ENCODE results near the gene P2RY2.

Gene P2RY2

DNA sequence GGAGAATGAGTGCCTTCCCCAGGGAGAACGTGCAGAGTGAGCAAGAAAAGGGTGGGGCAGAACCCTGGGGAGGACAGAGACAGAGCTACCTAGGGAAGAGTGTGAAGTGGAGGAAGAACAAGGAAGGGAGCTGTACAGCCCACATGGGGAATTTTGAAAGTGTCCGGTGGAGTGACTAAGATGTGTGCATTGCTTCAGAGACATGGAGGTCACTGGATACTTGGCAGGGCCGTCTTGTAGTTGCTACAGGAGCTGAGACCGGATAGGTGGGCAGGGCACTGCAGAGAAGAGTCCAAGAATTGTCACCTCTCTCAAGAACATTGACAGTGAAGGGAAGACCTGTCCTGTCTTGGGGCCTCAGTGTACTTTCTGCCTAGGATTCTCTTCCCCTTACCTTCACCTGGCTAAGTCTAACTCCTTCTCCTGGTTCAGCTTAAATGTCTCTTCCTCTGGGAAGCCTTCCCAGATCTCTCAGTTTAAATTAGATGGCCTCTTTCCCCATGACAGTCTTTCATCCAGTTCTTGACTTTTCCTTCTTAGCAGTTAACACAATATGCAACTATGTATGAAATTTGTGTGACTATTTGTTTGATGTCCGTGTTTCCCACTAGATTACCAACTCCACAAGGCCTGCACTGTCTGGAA lies 44.9 kb downstream of the P2RY2 start:
- TF ChIP-seq SIN3A (IDR thresholded peaks at IDR 0.05; ENCODE audit: borderline replicate concordance, insufficient read depth, low read length) = no peak
- no peak for TF ChIP-seq POLR2AphosphoS5 (IDR thresholded peaks at IDR 0.05; ENCODE audit: low read depth, low read length)
- TF ChIP-seq FOXP2 (optimal IDR thresholded peaks at IDR 0.05; ENCODE audit: borderline replicate concordance, extremely low read depth, extremely low read length, insufficient read depth) = no peak
- no peak for TF ChIP-seq REST (IDR thresholded peaks at IDR 0.05; ENCODE audit: insufficient read depth in 1 of 2, low read depth in 2 of 2, low read length in 2 of 2)
- no peak for TF ChIP-seq TAF1 (IDR thresholded peaks at IDR 0.05; ENCODE audit: borderline replicate concordance, insufficient read depth, low read length)

GRCh38 chr11:73263640-73264039 lies 45.6 kb downstream of the P2RY2 start:
- no peak for TF ChIP-seq TAF1 (IDR thresholded peaks at IDR 0.05; ENCODE audit: borderline replicate concordance, insufficient read depth, low read length)
- no peak for TF ChIP-seq FOXP2 (optimal IDR thresholded peaks at IDR 0.05; ENCODE audit: borderline replicate concordance, extremely low read depth, extremely low read length, insufficient read depth)
- TF ChIP-seq POLR2AphosphoS5 (IDR thresholded peaks at IDR 0.05; ENCODE audit: low read depth, low read length) = no peak

DNA sequence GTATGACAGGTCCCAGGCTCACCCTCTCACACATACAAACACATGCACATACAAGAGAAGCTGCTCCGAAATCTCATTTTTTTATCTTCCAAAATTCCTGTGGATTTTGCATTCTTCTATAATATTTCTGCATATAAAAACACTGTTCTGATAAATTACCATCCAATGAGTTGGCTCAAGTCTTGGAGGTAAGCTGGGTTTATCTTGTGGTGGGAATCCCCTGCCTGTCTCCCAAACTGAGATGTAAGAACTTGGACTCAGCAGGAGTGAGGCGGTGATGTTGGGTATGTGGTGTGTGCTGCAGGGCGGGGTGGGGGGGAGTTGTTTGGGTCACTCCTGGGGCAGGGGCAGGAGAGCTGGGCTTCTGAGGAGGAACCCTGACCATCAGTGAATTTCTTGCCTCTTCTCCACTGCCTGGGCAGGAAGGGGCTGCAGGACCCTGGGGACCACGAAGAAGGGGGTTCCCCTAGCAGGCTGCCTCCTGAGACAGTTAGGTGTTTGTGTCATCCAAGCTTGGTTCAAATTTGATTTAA lies 47.3 kb downstream of the P2RY2 start:
- TF ChIP-seq FOXP2 (optimal IDR thresholded peaks at IDR 0.05; ENCODE audit: borderline replicate concordance, extremely low read depth, extremely low read length, insufficient read depth) (no peak), TAF1 (IDR thresholded peaks at IDR 0.05; ENCODE audit: borderline replicate concordance, insufficient read depth, low read length) (no peak), POLR2AphosphoS5 (IDR thresholded peaks at IDR 0.05; ENCODE audit: low read depth, low read length) (no peak), SIN3A (IDR thresholded peaks at IDR 0.05; ENCODE audit: borderline replicate concordance, insufficient read depth, low read length) (no peak), REST (IDR thresholded peaks at IDR 0.05; ENCODE audit: insufficient read depth in 1 of 2, low read depth in 2 of 2, low read length in 2 of 2) (no peak)

- TF ChIP-seq FOXP2 (optimal IDR thresholded peaks at IDR 0.05; ENCODE audit: borderline replicate concordance, extremely low read depth, extremely low read length, insufficient read depth) (no peak), SIN3A (IDR thresholded peaks at IDR 0.05; ENCODE audit: borderline replicate concordance, insufficient read depth, low read length) (no peak), TAF1 (IDR thresholded peaks at IDR 0.05; ENCODE audit: borderline replicate concordance, insufficient read depth, low read length) (no peak), POLR2AphosphoS5 (IDR thresholded peaks at IDR 0.05; ENCODE audit: low read depth, low read length) (no peak), REST (IDR thresholded peaks at IDR 0.05; ENCODE audit: insufficient read depth in 1 of 2, low read depth in 2 of 2, low read length in 2 of 2) (no peak)
Observed at GRCh38 chr11:73265853-73266645, 48.0 kb downstream of the P2RY2 start.

- TF ChIP-seq SIN3A (IDR thresholded peaks at IDR 0.05; ENCODE audit: borderline replicate concordance, insufficient read depth, low read length) (no peak), TAF1 (IDR thresholded peaks at IDR 0.05; ENCODE audit: borderline replicate concordance, insufficient read depth, low read length) (no peak), POLR2AphosphoS5 (IDR thresholded peaks at IDR 0.05; ENCODE audit: low read depth, low read length) (no peak), FOXP2 (optimal IDR thresholded peaks at IDR 0.05; ENCODE audit: borderline replicate concordance, extremely low read depth, extremely low read length, insufficient read depth) (no peak), REST (IDR thresholded peaks at IDR 0.05; ENCODE audit: insufficient read depth in 1 of 2, low read depth in 2 of 2, low read length in 2 of 2) (no peak)
Observed at GRCh38 chr11:73266646-73267020, 48.6 kb downstream of the P2RY2 start.
